ENCODE data around the gene RBM20. TPM values are rescaled to one million over a fixed set of nuclear protein-coding genes. Genes with fewer than 3 reads are reported as not detected.

Gene RBM20
- total and polyA plus RNA-seq, 4 donors: 1.1 to 2.2 (median 1.6) TPM

DNA sequence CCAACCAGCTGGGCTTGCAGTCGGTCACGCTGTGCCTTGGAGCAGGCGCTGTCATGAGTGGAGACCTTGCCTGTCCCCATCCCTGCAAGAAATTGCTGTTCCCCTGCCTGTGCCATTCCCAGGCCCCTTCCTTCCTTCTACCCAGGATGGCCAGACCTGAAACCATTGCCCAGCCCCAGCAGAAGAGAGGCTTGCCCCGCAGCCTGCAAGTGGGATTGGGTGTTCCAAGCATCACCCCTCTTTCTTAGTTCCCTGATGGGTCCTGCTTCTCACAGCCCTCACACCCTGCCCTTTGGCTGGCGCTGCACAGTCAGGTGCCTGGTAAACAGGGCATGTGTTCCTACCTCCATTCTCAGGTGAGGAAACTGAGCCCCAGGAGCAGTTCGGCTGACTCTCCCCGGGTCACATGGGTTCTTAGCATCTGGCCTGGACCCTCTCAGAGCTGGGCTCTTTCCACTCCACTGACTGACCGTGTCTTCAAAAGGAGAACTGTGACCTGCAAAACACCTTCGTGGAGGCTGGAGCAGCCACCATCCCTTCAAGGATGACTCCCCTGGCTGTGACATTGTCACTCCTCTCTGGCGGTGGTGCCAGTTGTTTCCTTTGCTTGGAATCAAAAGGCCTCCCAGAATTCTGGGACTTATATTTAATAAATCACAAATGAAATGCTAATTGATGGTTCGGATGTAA is 185.7 kb downstream of the RBM20 start:
- no peak overlapping the region for H3K27ac ChIP-seq (ENCODE audit: low read depth, low read length)
- no peak overlapping the region for H3K4me3 ChIP-seq (ENCODE audit: low read depth, low read length)
- no peaks in the 10 kb centered on the region for H3K27me3 ChIP-seq (ENCODE audit: control insufficient read depth, insufficient read depth, low read length)
- H3K36me3 ChIP-seq (ENCODE audit: control insufficient read depth, insufficient read depth, low read length): no peaks in the 10 kb centered on the region
- peaks cover 15% of the 10 kb centered on the region for H3K4me1 ChIP-seq (ENCODE audit: control insufficient read depth, insufficient read depth, low read length)
- no peaks in the 10 kb centered on the region for H3K9me3 ChIP-seq (ENCODE audit: control insufficient read depth, insufficient read depth, low read length)
- WGBS (ENCODE audit: insufficient coverage): 79% methylated on average over 9 of the region's 11 CpGs
- DNase-seq (ENCODE audit: low read depth in 4 of 6, low spot score in 6 of 6): no peak

DNA sequence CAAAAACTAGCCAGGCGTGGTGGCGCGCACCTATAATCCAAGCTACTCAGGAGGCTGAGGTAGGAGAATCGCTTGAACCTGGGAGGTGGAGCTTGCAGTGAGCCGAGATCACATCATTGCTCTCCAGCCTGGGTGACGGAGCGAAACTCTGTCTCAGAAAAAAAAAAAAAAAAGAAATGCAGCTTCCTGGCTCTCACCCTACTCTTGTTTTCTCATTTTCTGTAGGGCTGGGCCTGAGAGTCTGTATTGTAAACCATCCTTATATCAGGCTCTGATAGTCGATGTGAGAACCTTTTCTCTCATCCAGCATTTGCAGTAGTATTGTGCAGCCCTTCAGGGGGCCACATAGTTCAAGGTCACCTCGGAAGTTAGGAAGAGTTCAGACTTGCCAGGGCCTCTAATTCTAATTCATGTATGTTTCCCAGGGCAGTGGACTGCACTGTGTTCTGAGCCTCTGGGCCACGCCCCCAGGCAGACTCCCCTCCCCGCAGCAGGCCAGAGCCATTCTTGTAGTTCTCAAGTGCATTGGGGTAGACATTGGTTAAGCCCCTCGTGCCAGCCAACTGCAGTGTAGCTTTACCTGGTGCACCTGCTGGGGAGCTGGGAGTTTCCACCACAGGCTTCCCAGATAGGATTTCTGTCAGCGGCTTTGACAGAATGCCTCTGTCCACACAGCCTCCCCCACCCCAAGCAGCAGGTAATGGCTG is 189.3 kb downstream of the RBM20 start:
- Histone ChIP-seq H3K9me3 (ENCODE audit: control insufficient read depth, insufficient read depth, low read length) (no peaks in the 10 kb centered on the region), H3K27me3 (ENCODE audit: control insufficient read depth, insufficient read depth, low read length) (no peaks in the 10 kb centered on the region), H3K4me3 (ENCODE audit: low read depth, low read length) (no peak overlapping the region), H3K27ac (ENCODE audit: low read depth, low read length) (no peak overlapping the region), H3K36me3 (ENCODE audit: control insufficient read depth, insufficient read depth, low read length) (no peaks in the 10 kb centered on the region), H3K4me1 (ENCODE audit: control insufficient read depth, insufficient read depth, low read length) (peaks cover 23% of the 10 kb centered on the region)
- DNase-seq (ENCODE audit: low read depth in 4 of 6, low spot score in 6 of 6): no peak
- 88% methylated on average over 9 of the region's 13 CpGs for WGBS (ENCODE audit: insufficient coverage)

DNA sequence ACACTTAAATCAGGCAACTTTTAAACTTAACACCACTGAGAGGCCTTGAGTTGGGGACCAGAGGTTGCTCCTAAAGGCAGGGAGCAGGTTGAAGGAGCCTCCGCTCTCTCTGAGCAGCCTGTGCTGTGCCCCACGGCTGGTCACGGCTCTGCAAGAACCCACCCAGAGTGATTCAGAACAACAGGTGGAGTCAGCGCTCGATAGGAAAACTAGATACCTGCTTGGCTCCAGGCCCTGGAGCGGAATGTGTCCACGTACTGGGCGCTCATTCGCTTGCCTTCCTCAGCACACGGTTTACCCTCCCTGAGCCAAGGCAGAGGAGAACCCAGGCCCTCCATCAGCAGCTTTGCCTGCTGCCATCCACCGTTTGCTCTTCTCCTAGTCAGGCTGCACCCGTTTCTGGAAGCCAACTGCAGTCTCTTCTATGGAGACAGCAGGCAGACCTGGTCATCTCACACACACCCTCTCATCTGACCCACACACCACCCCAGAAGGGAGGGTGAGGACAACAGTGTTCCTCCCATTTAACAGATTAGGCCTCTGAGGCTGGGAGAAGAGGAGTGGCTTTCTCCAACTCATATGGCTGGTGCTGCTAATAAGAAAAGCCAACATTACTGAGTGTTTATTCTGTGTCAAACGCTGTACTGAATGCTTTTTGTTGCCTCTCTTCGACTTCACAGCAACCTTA is 189.9 kb downstream of the RBM20 start:
- H3K9me3 ChIP-seq (ENCODE audit: control insufficient read depth, insufficient read depth, low read length): no peaks in the 10 kb centered on the region
- H3K4me1 ChIP-seq (ENCODE audit: control insufficient read depth, insufficient read depth, low read length): peaks cover 20% of the 10 kb centered on the region
- no peaks in the 10 kb centered on the region for H3K36me3 ChIP-seq (ENCODE audit: control insufficient read depth, insufficient read depth, low read length)
- no peak for DNase-seq (ENCODE audit: low read depth in 4 of 6, low spot score in 6 of 6)
- H3K27ac ChIP-seq (ENCODE audit: low read depth, low read length): no peak overlapping the region
- no peaks in the 10 kb centered on the region for H3K27me3 ChIP-seq (ENCODE audit: control insufficient read depth, insufficient read depth, low read length)
- WGBS (ENCODE audit: insufficient coverage): 96% methylated on average over 10 of the region's 14 CpGs
- no peak overlapping the region for H3K4me3 ChIP-seq (ENCODE audit: low read depth, low read length)

GRCh38 chr10:110834629-110835301 is 190.6 kb downstream of the RBM20 start:
- H3K27ac ChIP-seq (ENCODE audit: low read depth, low read length): no peak overlapping the region
- peaks cover 15% of the 10 kb centered on the region for H3K4me1 ChIP-seq (ENCODE audit: control insufficient read depth, insufficient read depth, low read length)
- no peaks in the 10 kb centered on the region for H3K27me3 ChIP-seq (ENCODE audit: control insufficient read depth, insufficient read depth, low read length)
- H3K36me3 ChIP-seq (ENCODE audit: control insufficient read depth, insufficient read depth, low read length): no peaks in the 10 kb centered on the region
- WGBS (ENCODE audit: insufficient coverage): 40% methylated on average over 3 of the region's 6 CpGs
- peak in 1 of 6 donors; percentile 52 for DNase-seq (ENCODE audit: low read depth in 4 of 6, low spot score in 6 of 6)
- no peak overlapping the region for H3K4me3 ChIP-seq (ENCODE audit: low read depth, low read length)
- H3K9me3 ChIP-seq (ENCODE audit: control insufficient read depth, insufficient read depth, low read length): no peaks in the 10 kb centered on the region

DNA sequence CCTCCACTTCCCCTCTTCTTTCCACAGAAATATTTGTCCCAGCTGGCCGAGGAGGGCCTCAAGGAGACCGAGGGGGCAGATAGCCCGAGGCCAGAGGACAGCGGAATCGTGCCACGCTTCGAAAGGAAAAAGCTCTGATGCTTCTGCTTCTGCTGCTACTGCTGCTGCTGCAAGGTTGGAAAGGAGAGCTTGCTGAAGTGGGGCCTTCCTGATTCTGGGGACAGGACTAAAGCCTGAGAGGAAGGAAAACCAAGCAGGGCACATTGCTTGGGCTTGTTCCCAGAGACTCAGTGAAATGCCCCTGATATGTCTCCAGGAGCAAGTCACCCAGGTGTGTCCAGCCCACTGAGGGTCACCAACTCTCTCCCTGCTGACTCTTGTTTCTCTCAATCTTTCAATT is 191.7 kb downstream of the RBM20 start:
- Histone ChIP-seq H3K36me3 (ENCODE audit: control insufficient read depth, insufficient read depth, low read length) (no peaks in the 10 kb centered on the region), H3K4me3 (ENCODE audit: low read depth, low read length) (no peak overlapping the region), H3K27me3 (ENCODE audit: control insufficient read depth, insufficient read depth, low read length) (no peaks in the 10 kb centered on the region), H3K9me3 (ENCODE audit: control insufficient read depth, insufficient read depth, low read length) (no peaks in the 10 kb centered on the region), H3K27ac (ENCODE audit: low read depth, low read length) (no peak overlapping the region), H3K4me1 (ENCODE audit: control insufficient read depth, insufficient read depth, low read length) (peaks cover 15% of the 10 kb centered on the region)
- no peak for DNase-seq (ENCODE audit: low read depth in 4 of 6, low spot score in 6 of 6)
- WGBS (ENCODE audit: insufficient coverage): 75% methylated on average over 7 of the region's 7 CpGs

GRCh38 chr10:110836706-110837105 is 192.6 kb downstream of the RBM20 start:
- no peaks in the 10 kb centered on the region for H3K27me3 ChIP-seq (ENCODE audit: control insufficient read depth, insufficient read depth, low read length)
- no peaks in the 10 kb centered on the region for H3K9me3 ChIP-seq (ENCODE audit: control insufficient read depth, insufficient read depth, low read length)
- H3K27ac ChIP-seq (ENCODE audit: low read depth, low read length): no peak overlapping the region
- no peak overlapping the region for H3K4me3 ChIP-seq (ENCODE audit: low read depth, low read length)
- no peaks in the 10 kb centered on the region for H3K36me3 ChIP-seq (ENCODE audit: control insufficient read depth, insufficient read depth, low read length)
- H3K4me1 ChIP-seq (ENCODE audit: control insufficient read depth, insufficient read depth, low read length): peaks cover 15% of the 10 kb centered on the region
- no peak for DNase-seq (ENCODE audit: low read depth in 4 of 6, low spot score in 6 of 6)
- WGBS (ENCODE audit: insufficient coverage): 67% methylated on average over 1 of the region's 3 CpGs

GRCh38 chr10:110837418-110838171 is 193.5 kb downstream of the RBM20 start:
- no peak for DNase-seq (ENCODE audit: low read depth in 4 of 6, low spot score in 6 of 6)
- no peak overlapping the region for H3K4me3 ChIP-seq (ENCODE audit: low read depth, low read length)
- no peaks in the 10 kb centered on the region for H3K27me3 ChIP-seq (ENCODE audit: control insufficient read depth, insufficient read depth, low read length)
- WGBS (ENCODE audit: insufficient coverage): 77% methylated on average over 1 of the region's 2 CpGs
- H3K27ac ChIP-seq (ENCODE audit: low read depth, low read length): peak overlapping the region; percentile 10
- peaks cover 15% of the 10 kb centered on the region for H3K4me1 ChIP-seq (ENCODE audit: control insufficient read depth, insufficient read depth, low read length)
- no peaks in the 10 kb centered on the region for H3K9me3 ChIP-seq (ENCODE audit: control insufficient read depth, insufficient read depth, low read length)
- no peaks in the 10 kb centered on the region for H3K36me3 ChIP-seq (ENCODE audit: control insufficient read depth, insufficient read depth, low read length)

DNA sequence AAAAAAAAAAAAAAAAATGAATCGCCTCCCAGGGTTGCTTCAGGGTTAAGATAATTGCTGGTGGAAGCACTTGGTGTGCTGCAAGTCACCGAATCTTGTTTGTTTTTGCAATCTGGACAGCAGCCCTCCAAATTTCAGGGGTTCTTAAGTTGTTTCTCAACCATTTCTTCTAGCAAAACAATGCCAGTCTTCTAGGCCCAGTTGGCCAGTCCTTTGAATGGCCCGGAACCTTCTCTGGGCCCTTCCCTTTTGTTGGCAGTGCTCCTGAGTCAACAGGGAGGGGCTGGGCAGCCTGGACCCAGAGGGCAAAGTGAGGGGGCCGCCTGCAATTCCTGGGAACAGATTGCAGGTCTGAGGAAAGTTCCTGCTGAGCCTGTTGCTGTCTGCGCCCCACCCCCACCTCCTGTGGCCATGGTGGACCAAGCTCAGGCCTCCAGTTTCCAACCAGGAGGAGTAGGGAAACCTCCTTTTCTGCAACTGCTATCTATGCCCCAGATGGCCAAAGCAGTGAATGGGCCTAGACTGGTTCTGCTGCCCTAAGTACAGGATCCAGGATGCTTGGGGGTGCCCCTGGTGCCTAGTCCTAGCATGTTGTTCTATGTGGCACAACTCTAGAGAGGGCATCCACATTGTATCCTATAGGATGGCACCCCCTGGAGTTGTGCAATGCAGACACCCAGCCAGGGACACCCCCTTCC is 196.2 kb downstream of the RBM20 start:
- Histone ChIP-seq H3K36me3 (ENCODE audit: control insufficient read depth, insufficient read depth, low read length) (no peaks in the 10 kb centered on the region), H3K27ac (ENCODE audit: low read depth, low read length) (no peak overlapping the region), H3K27me3 (ENCODE audit: control insufficient read depth, insufficient read depth, low read length) (no peaks in the 10 kb centered on the region), H3K9me3 (ENCODE audit: control insufficient read depth, insufficient read depth, low read length) (no peaks in the 10 kb centered on the region), H3K4me3 (ENCODE audit: low read depth, low read length) (no peak overlapping the region), H3K4me1 (ENCODE audit: control insufficient read depth, insufficient read depth, low read length) (peaks cover 11% of the 10 kb centered on the region)
- DNase-seq (ENCODE audit: low read depth in 4 of 6, low spot score in 6 of 6): no peak
- 85% methylated on average over 4 of the region's 5 CpGs for WGBS (ENCODE audit: insufficient coverage)
